Measurements from ENCODE around the gene SASH3. TPM values are rescaled to one million over a fixed set of nuclear protein-coding genes. Genes with fewer than 3 reads are reported as not detected.

Gene SASH3
- total RNA-seq, 2 donors from 2014 or later = not detected

DNA sequence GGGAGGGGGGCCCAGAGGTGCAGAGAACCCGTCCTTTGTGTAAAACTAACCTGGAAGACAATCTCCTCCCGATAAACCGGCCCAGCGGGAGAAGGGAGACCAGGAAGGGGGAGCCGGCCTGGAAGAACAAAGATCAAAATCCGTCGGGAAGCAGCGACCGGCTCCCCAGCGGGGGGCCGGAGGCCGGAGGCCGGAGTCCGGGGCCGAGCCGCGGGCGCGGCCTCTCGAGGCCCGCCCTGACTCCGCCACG is 63.4 kb downstream of the SASH3 start:
- 0% methylated on average over 23 of the region's 23 CpGs; no CpG with 5 or more reads in 1 of the 2 experiments for WGBS, 2 experiments (ENCODE audit: insufficient coverage in 1 of 2, insufficient read length in 1 of 2)
- Histone ChIP-seq H3K27ac (ENCODE audit: low read depth, low read length) (no peak overlapping the region), H3K4me1 (ENCODE audit: control insufficient read depth, insufficient read depth, low read length) (no peaks in the 10 kb centered on the region), H3K9ac (ENCODE audit: extremely low read depth, low read length, poor library complexity, severe bottlenecking) (peak overlapping the region; percentile 67), H3K9me3 (ENCODE audit: control insufficient read depth, low read length) (no peaks in the 10 kb centered on the region), H3K27me3 (ENCODE audit: control insufficient read depth, insufficient read depth, low read length, poor library complexity, severe bottlenecking) (no peaks in the 10 kb centered on the region), H3K36me3 (ENCODE audit: control insufficient read depth, insufficient read depth, low read length) (peaks cover 2% of the 10 kb centered on the region), H3K4me3 (ENCODE audit: low read length) (peak overlapping the region; percentile 87)
- Mint-ChIP-seq H3K36me3 (ENCODE audit: low read depth) (peaks cover 17% of the 10 kb centered on the region), H3K27me3 (ENCODE audit: insufficient read depth) (peaks cover 7% of the 10 kb centered on the region), H3K9me3 (peaks cover 48% of the 10 kb centered on the region), H3K4me1 (peaks cover 16% of the 10 kb centered on the region), H3K27ac (peak overlapping the region; percentile 91), H3K4me3 (peak overlapping the region; percentile 80)
- TF ChIP-seq, protein P1, sequence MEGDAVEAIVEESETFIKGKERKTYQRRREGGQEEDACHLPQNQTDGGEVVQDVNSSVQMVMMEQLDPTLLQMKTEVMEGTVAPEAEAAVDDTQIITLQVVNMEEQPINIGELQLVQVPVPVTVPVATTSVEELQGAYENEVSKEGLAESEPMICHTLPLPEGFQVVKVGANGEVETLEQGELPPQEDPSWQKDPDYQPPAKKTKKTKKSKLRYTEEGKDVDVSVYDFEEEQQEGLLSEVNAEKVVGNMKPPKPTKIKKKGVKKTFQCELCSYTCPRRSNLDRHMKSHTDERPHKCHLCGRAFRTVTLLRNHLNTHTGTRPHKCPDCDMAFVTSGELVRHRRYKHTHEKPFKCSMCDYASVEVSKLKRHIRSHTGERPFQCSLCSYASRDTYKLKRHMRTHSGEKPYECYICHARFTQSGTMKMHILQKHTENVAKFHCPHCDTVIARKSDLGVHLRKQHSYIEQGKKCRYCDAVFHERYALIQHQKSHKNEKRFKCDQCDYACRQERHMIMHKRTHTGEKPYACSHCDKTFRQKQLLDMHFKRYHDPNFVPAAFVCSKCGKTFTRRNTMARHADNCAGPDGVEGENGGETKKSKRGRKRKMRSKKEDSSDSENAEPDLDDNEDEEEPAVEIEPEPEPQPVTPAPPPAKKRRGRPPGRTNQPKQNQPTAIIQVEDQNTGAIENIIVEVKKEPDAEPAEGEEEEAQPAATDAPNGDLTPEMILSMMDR (conservative IDR thresholded peaks at IDR 0.05) = no peak
- no peak for DNase-seq

DNA sequence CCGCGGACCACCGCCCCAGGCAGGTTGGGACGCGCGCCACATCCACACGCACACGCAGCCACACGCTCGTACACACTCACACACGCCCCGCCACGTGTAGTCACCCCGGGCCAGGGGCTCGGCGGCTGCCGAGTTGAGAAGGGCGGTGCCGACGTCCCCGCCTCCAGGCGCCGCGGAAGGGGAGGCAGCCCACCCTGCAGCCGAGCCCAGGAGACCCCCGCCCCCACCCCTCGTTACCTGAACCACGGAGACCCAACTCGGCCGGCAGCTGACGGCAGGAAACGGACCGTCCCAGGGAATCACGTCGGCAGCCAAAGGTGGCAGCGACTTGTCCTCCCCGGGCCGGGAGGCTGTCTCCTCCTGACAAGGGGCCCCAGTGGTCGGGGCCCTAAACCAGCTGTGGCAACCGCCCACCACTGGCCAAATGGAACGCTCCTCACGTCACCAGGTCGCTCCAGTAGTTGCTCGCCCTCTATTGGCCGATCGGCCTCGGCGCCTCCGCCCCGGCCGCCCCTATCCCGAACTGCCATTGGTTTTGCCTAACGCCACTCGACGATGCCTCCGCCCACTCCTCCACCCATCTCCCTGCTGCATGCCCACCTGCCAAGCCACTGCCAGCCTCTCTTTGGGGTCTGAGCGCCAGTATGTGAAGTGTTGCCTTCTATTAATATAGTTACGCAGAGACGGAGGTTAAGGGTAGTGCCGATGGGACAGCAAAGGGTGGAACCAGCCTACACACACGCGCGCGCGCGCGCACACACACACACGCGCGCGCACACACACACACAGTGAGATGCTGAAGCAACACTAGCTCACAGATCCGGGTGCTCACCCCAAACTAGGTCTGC is 63.9 kb downstream of the SASH3 start, which contains the start of gene ZDHHC9:
Gene ZDHHC9 (minus strand): TSS at position 428 of the 848 bp plus-strand sequence. CDS start 1,941 bp downstream, outside the sequence.
- Mint-ChIP-seq H3K36me3 (ENCODE audit: low read depth) (peaks cover 17% of the 10 kb centered on the region), H3K27me3 (ENCODE audit: insufficient read depth) (peaks cover 7% of the 10 kb centered on the region), H3K9me3 (peaks cover 54% of the 10 kb centered on the region), H3K4me1 (peaks cover 16% of the 10 kb centered on the region), H3K27ac (peak within 1 kb of the TSS; percentile 91), H3K4me3 (peak within 1 kb of the TSS; percentile 80)
- Histone ChIP-seq H3K4me1 (ENCODE audit: control insufficient read depth, insufficient read depth, low read length) (no peaks in the 10 kb centered on the region), H3K27me3 (ENCODE audit: control insufficient read depth, insufficient read depth, low read length, poor library complexity, severe bottlenecking) (no peaks in the 10 kb centered on the region), H3K27ac (ENCODE audit: low read depth, low read length) (no peak within 1 kb of the TSS), H3K4me3 (ENCODE audit: low read length) (peak within 1 kb of the TSS; percentile 87), H3K36me3 (ENCODE audit: control insufficient read depth, insufficient read depth, low read length) (no peaks in the 10 kb centered on the region), H3K9me3 (ENCODE audit: control insufficient read depth, low read length) (no peaks in the 10 kb centered on the region), H3K9ac (ENCODE audit: extremely low read depth, low read length, poor library complexity, severe bottlenecking) (peak within 1 kb of the TSS; percentile 67)
- WGBS, 2 experiments (ENCODE audit: insufficient coverage in 1 of 2, insufficient read length in 1 of 2) = 1% methylated on average over 70 of the region's 72 CpGs; no CpG with 5 or more reads in 1 of the 2 experiments
- peak; percentile 96 for DNase-seq
- TF ChIP-seq, protein P1 (conservative IDR thresholded peaks at IDR 0.05) = no peak

Other genes with a start within 250 kb of the SASH3 start
- gene OCRL, start 239.7 kb upstream of the SASH3 start, total RNA-seq = 10 to 100 TPM; 14.2 to 27.0 TPM
- gene APLN, start 125.0 kb upstream of the SASH3 start, total RNA-seq = under 1 TPM in 1 of 2 donors, not detected in 1; 0.22 TPM
- under 1 TPM; 0.20 to 0.31 TPM for gene XPNPEP2, start 41.0 kb upstream of the SASH3 start, total RNA-seq
- 10 to 100 TPM; 27.1 to 40.2 TPM for gene ZDHHC9, start 63.9 kb downstream of the SASH3 start, total RNA-seq
- gene UTP14A, start 126.2 kb downstream of the SASH3 start, total RNA-seq = 10 to 100 TPM; 15.6 to 24.9 TPM
- 10 to 100 TPM; 24.5 to 29.9 TPM for gene BCORL1, start 202.7 kb downstream of the SASH3 start, total RNA-seq